HG03060 (cell line): ENCODE measurements around the gene TRRAP.

Source experiments
- ATAC-seq: cut with Tn5 transposase; IDR thresholded peaks from one replicate; pipeline ENCODE4 v1.9.1; 2021; ENCODE audit warnings: low read depth, moderate number of reproducible peaks; ENCODE audit not compliant: unreplicated experiment

The TRRAP gene

DNA sequence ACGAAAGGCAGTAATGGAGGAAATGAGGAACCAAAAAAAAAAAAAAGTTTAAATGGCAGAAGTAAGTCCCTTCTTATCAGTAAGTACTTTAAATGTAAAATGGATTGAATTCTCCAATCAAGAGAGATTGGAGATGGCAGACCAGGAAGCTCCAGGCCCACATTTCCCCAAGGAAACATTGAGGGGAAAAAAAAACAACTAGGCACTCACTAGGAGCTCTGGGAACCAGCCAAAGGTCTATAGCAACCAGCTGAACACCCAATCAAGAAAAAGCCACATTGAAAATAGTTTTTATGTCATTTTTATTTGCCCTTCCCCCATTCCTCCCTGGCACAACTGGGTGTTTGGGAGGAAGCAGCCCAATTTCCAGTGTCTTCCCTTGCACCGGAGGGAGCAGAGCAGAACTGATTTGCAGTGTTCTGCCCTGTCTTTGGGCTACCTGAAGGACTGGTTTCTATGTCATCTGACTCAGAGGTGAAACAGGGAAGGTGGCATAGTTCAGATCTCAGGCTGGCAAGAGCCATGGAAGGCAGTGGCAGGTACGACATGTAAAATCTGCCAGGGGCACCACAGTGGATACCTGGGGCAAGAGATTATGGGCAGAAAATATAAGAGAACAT is 143.7 kb downstream of the TRRAP start:
- ATAC-seq, result no peak

DNA sequence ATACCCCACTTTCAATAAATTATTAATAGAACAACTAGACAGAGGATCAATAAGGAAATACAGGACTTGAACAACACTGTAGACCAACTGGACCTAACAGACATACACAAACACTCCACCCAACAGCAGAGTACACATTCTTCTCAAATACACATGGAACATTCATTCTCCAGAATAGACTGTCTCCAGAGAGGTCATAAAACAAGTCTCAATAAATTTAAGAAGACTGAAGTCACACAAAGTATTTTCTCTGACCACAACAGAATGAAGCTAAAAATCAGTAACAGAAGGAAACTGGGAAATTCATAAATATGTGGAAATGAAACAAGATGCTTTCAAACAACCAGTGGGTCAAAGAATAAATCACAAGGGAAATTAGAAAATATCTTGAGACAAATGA is 145.7 kb downstream of the TRRAP start:
- no peak for ATAC-seq

DNA sequence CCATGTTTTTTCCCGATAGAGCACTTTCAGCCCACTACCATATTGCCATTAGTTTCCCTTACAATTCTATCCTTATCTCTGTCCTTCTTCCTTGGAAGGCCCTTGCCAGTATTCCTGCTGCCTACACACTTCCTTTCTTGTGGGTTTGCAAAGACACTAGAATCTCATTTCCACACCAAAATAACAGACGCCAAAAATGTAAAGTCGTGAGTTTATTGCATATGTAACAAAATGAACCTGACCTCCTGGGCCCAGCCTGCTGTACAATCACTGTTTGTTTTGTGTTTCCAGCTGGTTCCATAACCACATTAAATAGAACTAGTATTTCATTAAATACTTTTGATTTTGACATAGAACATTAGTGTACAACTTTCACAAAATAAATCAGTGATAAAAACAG is 148.9 kb downstream of the TRRAP start:
- no peak for ATAC-seq

DNA sequence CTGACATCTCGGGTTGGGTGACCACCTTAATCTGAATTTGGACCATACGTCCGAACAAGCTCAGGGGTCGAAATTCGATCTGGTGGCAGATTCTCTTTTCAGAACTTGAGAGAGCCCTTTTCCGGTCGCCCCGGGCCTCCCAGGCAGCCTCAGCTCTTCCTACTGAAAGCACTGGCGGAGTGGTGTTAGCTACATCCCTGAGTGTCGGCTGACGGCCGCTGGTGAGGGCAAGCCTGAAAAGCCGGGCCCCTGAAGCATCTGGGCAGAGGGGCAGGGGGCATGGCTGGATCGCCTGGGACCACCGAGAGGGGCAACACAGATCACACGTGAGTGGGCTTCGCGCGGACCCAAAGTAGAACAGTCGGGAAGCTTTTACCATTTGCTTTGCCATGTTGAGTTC is 149.5 kb downstream of the TRRAP start:
- ATAC-seq, result no peak

DNA sequence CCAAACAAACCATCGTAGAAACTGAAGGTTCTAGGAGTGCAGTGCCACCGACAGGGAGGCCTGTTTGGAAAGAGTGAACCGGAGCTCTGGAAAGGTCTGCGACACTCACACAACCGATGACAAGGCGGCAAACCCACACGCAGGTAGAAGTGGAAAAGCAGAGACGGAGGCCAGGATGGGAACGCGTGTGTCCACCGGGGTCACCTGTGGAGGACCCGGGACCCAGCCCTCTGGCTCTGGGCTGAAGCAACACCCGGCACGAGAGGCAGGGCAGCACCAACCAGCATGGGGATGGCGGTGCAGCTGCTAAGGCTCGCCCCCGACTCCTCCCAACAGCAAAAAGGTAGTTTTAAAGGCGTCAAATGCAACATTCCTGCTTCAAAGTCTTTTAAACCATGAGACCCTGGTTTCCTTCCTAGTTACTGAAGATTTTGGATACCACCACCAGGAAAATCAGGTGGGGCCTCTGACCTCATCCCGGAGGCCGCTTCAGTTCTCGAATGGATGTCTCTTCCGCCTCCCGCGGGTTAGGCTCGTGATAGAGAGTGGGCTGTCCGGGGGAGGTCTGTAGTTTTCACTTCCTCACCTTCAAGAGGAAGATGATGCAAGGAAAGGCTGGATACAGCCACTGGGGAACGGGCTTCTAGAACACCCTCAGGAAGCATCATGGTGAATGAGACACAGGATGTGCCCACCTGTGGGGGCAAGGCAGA is 150.1 kb downstream of the TRRAP start:
- ATAC-seq, result no peak

DNA sequence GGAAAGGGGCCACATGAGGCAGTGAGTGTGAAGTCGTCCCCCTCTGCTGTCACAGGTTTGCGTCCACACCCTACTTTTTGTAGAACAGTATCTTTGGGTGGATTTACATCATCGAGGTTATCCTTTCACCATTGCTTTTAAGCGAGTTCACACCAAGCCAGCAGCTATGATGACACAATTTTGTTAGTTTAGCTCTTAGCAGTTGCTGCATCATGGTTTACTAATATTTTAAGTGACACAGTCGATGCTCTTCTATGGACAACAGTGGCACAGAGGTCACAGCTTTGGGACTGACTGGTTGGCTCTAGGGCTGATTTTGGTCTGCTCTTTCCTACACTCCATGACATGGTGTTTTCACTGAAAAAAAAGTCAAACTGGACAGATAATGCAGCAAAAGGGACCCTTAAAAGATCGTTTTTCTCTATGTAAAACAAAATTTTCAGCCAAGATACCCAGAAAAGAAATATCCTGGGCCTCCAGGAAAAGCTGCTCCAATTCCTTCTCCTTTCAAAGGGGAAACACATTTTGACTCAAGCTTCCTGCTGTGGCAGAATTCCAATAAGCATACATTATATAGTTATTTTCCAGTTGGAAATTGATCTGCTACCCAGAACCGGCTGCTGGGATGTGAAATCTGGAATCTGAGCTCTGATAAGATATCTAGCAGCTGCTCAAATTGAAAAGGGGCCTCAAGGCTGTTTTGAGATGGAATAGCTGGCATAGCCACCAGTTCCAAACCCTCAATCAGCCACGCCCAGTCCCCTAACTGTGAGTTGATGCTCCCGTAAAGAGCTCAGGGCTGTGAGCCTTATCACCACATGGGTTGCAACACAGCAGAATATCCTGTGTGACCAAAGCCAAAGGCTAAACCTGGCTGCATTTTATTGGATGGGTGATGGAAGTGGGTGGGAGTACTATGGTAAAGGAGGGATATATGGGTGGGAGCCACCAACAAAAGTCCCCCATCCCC is 151.4 kb downstream of the TRRAP start:
- no peak for ATAC-seq

DNA sequence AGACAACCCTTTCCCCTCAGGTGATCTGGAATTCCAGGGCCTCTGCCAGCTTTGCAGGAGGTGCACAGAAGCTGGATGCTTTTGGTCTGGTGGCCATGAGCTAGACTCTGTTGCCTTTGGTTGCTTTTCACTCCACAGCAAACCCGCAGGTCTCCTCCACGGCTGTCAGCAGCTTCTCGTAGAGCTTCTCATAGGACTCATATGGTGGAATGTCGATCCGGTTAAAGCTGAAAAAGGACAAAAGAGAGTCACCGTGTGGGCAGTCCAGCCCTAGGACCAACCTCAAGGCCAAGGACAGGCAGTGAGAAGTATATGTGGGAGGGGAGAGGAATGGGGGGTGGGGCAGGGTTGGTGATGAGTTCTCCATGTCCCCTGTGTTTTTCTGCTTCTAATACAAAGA is 152.1 kb downstream of the TRRAP start:
- no peak for ATAC-seq

DNA sequence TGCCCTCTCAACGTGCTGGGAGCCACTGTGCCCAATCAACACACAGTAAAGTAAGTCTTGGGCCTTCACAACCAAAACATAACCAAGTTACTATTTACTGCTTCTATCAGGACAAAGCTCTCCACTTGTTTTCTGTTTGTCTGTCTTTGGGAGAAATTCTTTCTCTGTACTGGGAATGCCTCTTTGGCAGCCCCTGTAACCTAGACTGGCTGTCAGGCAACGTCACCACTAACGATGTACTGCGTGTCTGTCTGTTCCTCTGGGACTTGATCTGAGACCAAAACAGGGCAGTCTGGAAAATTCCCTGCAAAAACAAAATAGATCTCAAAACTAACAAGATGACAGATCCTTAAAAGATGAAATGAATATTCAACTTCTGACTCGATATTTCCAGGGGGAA is 152.6 kb downstream of the TRRAP start:
- no peak for ATAC-seq

DNA sequence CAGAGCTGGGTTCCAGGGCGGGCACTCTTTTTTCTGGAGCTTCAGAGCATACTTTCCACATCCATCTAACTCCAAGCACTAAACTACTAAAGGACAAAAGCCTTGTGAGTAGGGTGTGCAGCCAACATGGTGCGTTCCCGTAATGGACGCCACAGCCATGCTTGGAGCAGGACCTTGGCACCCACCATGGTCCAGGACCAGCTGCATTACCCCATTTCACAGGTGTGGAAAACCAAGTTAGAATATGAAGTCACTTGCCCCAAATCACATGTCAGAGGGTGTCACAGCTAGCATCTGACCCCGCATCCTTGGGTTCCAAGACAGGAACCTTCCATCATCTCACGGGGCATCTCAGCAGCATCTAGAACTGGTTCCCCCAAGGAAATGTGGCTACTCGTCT is 153.2 kb downstream of the TRRAP start:
- no peak for ATAC-seq

DNA sequence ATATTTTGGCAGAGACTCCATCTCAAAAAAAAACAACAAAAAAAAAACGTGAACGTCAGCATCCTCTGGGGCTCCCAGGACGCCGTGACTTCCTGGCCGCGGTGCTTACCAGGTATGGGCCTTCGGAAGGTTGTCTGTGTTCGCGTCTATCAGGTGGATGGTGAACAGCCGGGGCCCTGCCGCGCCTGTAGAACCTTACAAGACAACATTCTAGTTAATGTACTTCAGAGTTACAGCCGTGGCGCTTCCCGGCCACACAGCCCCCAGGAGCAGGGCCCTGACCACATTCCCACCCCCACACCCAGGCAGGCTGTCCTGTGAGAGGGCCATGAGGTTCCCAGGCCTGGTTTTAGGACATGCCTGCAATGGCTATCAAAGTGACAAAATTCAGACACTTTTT is 154.6 kb downstream of the TRRAP start:
- no peak for ATAC-seq

DNA sequence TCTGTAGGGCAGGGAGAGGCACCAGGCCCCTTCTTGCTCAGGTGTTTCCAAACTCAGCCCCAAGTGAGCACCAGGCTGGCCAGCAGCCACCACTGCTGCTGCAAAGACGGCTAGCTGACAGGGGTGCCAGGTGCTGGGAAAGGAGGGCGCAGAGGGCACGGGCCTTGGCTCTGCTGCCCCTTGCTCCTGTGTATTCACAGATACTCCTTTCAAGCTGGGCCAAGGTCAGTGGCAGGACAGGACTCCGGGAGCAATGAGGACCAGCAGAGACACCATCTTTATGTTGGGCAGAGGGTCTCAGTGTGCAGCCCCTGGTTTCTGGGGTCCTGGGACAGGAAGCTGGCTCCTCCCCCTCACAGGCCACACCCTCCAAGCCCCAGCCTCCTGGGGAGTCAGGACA is 155.4 kb downstream of the TRRAP start:
- ATAC-seq, result no peak

DNA sequence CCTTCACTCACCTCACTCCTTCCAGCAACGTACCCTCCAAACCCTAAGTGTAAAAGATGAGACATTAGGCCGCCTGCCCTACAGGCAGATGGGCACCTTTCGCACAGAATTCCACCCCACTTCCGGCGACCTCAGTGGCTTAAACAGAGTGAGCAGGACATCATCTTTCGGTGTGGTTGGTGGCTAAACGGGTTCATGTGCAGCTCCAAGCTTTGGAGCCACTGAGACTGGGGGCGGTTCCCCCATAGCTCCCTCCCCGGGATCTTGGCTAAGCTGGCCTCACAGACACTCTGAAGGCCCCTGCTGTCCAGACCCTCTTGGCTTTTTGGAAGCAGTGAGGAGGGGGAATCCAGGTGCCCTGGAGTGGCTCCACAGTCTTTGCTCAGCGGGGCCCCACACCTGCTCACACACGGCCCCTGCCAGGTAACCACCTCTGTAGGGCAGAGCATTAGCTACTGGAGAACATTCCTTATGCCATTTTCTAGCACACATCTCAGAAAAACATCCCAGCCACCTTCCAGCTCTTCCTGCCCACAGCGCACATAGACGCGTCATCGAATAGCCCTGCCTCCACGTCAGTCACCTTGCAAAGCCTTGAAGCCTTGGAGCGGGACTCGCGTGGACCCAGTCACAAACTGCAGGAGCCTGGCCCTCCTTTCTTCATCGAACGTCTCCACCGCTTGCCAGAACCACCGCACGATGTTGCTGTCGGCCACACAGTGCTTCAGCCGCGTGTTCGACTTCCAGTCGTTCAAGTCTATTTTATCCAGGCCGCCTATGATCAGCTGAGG is 156.8 kb downstream of the TRRAP start:
- ATAC-seq, result no peak

DNA sequence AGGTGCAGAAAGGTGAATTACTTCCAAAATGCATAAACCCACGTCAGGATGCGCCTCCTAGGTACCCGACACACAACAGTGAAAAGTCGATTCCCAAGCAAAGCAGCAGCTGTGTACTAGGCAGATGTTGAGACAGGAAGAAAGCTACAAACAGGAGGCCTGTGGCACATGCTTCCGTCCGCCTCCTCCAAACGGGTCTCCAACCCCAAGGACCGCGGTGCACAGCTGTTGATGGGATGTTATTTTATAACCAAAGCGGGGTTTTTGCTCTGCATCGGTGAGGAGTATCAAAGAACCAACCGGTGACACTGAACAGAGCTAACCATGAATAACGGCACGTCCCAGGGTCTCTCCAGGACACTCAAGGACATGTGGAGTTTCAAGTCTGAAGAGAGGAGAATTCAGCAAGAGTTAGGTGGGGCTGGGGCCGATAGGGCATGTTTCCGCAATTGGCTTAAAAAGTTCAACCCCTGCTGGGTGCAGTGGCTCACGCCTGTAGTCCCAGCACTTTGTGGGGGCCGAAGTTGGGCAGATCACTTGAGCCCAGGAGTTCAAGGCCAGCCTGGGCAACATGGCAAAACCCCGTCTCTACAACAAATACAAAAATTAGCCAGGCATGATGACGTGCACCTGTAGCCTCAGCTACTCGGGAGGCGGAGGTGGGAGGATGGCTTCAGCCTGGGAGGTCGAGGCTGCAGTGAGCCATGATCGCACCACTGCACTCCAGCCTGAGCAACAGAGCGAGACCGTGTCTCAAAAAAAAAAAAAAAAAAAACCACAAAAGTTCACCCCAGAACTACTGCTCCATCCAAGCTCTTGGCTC is 157.6 kb downstream of the TRRAP start:
- no peak for ATAC-seq

DNA sequence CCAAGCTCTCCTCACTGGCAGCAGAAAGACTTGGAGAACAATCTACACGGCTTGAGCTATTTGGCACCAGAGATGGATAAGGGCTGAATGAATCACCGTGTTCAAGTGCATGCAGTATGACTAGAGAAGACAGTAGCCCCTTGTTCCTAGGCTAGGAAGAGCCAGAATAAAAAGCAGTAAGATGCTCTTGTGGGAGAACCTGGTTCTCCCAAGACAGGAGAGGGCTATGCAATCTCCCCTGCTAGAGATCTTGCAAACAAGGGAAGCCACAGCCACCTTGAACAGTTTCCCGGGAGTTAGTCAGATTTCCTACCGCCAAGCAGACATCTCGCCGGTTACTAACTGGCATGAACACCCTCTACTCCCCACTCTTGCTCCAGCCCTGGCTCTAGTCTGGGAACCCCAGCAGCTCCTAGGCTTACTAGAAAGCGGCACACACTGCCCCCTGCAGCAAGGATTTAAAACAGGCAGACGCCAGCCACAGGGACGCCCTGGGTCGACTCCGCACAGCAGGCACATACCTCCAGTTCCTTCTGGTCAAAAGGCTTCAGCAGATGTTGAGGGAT is 158.3 kb downstream of the TRRAP start:
- no peak for ATAC-seq

DNA sequence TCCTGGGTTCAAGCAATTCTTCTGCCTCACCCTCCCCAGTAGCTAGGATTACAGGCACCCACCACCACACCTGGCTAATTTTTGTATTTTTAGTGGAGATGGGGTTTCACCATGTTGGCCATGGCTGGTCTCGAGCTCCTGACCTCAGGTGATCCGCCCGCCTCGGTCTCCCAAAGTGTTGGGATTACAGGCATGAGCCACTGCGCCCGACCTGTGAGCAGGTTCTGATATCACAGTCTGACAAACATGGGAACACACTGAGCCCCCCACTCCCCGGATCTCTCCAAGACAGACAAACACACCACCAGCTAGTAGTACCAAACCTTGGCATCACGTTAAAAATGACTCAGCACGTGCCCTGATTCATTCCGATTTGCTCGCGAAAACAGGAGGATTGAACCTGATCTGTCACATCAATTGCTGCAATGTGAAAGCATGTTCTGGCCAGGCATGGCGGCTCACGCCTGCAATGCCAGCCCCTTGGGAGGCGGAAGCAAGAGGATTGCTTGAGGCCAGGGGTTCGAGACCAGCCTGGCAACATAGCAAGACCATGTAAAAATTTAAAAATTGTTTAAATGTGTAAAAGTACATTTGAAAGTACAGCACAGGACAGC is 159.1 kb downstream of the TRRAP start:
- no peak for ATAC-seq

DNA sequence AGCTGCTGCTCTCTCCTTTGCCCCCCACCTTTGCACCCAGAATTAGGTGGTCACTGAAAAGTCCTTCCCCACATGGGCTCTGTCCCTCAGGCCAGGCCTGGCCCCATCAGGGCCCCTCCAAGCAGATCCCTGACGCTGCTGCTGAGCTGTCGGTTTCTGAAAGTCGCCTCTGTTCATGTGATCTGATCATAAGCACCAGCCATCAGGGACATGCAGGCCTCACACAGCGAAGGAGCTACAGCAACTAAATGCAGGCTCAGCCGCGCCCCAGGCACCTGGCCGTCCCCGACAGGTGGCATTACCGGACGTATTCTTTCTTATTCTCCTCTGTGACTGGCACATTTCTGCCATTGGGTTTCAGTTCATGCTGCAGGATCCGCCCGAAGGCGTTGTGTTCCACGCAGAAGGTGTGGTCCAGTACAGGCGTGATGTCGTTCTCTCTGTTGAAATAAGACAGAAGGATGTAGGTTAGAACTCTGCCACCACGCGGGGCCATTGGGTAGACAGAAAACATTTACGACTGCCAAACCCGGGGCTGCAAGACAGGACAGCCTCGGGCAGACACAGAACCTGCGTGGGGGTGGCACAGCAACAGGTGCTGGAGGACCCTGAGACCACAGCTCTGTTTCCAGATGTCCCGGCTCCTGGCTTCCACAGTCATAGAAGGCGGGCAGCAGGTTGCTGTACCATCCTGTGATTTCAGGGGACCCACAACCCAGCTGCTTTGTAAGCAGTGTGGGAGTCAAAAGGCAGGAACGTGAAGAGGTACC is 159.9 kb downstream of the TRRAP start:
- no peak for ATAC-seq

DNA sequence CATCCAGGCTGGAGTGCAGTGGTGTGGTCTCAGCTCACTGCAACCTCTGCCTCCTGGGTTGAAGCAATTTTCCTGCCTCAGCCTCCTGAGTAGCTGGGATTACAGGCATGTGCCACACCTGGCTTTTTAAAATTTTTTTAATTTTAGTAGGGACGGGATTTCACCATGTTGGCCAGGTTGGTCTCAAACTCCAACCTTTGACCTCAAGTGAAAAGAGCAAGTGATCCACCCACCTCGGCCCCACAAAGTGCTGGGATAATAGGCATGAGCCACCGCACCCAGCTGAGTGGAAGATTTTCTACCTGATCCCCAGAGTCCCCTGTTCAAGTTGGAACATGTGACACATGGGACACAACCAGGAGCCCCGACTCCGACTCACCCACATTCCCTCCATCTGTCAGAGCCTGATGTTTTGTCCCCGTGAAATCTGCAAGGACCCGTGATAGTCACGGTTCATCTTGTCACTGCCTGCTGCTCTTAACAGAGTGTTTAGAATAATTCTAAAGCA is 161.1 kb downstream of the TRRAP start:
- ATAC-seq, result no peak
